Activated CD4-positive, alpha-beta T cell treated with anti-CD3 and anti-CD28 coated beads for 1 hour (primary cell): ENCODE results near the gene HARS1.
"Not testable (repeated sequence)": the region's sequence is repeated elsewhere in the genome, so short reads cannot be mapped to it uniquely, and the experiment has no call there.

Experiments used
- DNase-seq: peaks from one replicate; pipeline ENCODE4 v3.0.0-alpha.2; 2020

Gene HARS1, protein sequence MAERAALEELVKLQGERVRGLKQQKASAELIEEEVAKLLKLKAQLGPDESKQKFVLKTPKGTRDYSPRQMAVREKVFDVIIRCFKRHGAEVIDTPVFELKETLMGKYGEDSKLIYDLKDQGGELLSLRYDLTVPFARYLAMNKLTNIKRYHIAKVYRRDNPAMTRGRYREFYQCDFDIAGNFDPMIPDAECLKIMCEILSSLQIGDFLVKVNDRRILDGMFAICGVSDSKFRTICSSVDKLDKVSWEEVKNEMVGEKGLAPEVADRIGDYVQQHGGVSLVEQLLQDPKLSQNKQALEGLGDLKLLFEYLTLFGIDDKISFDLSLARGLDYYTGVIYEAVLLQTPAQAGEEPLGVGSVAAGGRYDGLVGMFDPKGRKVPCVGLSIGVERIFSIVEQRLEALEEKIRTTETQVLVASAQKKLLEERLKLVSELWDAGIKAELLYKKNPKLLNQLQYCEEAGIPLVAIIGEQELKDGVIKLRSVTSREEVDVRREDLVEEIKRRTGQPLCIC

GRCh38 chr5:140690941-140691924 lies at the start of gene HARS1, which contains the start of gene HARS2:
Gene HARS1 (minus strand): TSS chr5:140691370. CDS start chr5:140691304, 66 bp downstream.
Gene HARS2 (plus strand): TSS chr5:140691455. CDS start chr5:140691649, 194 bp downstream.
- peak; percentile 69 for DNase-seq

GRCh38 chr5:140737486-140737885 lies 46.3 kb upstream of the HARS1 start:
- no peak for DNase-seq

GRCh38 chr5:140734354-140734753 lies 43.2 kb upstream of the HARS1 start:
- DNase-seq: no peak

- DNase-seq: no peak
Observed at GRCh38 chr5:140733098-140733497, 41.9 kb upstream of the HARS1 start.

GRCh38 chr5:140725799-140726471 lies 34.8 kb upstream of the HARS1 start:
- peak; percentile 40 for DNase-seq

DNA sequence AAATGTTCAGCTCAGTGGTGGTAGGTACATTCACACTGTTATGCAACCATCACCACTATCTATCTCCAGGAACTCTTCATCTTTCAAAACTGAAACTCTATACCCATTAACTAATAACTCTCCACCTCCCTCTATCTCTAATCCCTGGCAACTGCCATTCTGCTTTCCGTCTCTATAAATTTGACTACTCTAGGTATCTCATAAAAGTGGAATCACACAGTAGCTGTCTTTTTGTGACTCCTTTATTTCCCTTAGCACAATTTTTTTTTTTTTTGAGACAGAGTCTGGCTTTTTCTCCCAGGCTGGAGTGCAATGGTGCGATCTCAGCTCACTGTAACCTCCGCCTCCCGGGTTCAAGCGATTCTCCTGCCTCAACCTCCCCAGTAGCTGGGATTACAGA lies 30.2 kb upstream of the HARS1 start:
- DNase-seq: not testable (repeated sequence)

DNA sequence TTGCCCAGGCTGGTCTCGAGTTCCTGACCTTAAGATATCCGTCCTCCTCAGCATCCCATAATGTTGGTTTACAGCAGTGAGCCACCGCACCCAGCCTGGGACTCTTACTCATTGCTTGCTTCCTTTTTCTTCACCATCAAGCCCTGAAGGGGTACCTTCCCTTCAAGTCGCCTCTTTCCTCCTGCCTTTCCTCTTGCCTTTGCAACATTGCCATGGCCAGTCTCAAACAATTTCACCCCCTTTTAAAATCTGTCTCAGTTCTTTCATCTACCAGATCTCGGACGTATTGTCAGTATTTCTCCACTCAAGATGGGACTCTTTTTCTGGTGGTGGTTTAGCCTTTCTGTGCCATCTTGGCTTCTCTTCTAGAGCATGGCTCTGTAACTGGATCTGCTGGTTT lies 29.6 kb upstream of the HARS1 start:
- not testable (repeated sequence) for DNase-seq

GRCh38 chr5:140718266-140718592 lies 27.1 kb upstream of the HARS1 start:
- DNase-seq: no peak

GRCh38 chr5:140716238-140716637 lies 25.1 kb upstream of the HARS1 start:
- DNase-seq: not testable (repeated sequence)

GRCh38 chr5:140713562-140714094 lies 22.5 kb upstream of the HARS1 start:
- no peak for DNase-seq

- no peak for DNase-seq
Observed at GRCh38 chr5:140711794-140712193, 20.6 kb upstream of the HARS1 start.

- DNase-seq: peak; percentile 86
Observed at GRCh38 chr5:140710899-140711552, 19.9 kb upstream of the HARS1 start.

- DNase-seq: not testable (repeated sequence)
Observed at GRCh38 chr5:140708787-140709186, 17.6 kb upstream of the HARS1 start.

DNA sequence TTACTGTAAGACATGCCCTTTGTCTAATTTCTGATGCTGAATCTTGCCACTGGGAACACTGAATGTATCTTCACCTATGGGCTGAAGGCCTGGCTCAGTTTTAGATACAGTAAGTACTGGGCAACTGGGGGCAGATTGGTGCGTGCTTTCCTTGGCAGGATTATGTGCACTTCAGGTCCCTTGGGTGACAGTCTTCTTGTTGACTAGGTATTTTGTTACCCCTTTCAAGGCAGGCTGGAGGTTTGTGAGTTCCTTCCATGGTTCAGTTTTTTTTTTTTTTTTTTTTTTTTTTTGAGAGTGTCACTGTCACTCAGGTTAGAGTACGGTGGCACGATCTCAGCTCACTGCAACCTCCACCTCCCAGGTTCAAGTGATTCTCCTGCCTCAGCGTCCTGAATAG lies 16.6 kb upstream of the HARS1 start:
- no peak for DNase-seq

DNA sequence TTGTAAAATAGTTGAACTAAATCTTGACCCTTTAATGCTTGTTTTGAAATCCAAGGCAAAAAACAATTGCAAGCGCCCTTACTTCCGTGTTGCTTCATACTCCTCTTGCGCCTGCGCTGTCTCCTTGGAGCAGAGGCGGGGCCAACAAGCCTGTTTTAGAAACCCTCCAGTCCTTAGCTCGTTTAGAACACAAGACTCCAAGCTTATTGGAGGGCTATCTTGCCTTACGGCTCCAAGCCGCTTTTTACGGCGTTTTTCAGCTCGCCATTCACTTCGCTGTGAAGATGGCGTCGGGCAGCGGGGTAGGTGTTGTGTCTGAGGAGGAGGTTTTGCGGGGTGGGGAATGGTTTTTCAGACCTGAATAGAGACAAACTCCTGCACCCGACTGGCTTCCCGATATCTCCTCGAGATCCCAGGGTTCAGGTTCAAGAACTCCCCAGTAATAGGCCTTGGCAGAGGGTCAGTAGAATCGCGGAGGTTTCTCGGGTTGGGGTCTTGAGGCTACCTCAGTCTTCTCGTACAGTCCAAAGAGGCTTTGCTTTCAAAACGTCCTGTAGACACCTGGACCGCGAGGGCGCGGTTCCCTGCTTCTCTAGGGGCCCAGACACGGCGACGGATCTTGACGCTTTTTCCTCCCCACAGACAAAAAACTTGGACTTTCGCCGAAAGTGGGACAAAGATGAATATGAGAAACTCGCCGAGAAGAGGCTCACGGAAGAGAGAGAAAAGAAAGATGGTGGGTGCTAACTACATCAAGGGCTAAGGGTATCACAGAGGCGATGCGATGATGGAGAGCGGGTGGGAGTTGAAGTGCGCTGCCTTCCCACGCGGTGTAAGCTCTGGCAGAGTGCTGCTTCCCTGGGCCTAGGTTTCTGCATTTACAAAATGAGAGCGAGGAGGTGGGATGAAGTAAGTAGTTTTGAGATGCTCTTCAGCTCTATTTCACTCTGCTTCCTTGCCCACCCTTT lies 9.3 kb upstream of the HARS1 start, which contains the start of gene ZMAT2:
Gene ZMAT2, plus strand, starts transcription at position 271 of the 968 bp plus-strand sequence. Its CDS starts 14 bp downstream, at position 285.
- peak; percentile 86 for DNase-seq

GRCh38 chr5:140696891-140697492 lies 5.8 kb upstream of the HARS1 start:
- DNase-seq: no peak

- DNase-seq: no peak
Observed at GRCh38 chr5:140694276-140694675, 3.1 kb upstream of the HARS1 start.

- DNase-seq: no peak
Observed at GRCh38 chr5:140690376-140690932, 716 bp downstream of the HARS1 start.

- DNase-seq: no peak
Observed at GRCh38 chr5:140678993-140679392, 12.2 kb downstream of the HARS1 start.

DNA sequence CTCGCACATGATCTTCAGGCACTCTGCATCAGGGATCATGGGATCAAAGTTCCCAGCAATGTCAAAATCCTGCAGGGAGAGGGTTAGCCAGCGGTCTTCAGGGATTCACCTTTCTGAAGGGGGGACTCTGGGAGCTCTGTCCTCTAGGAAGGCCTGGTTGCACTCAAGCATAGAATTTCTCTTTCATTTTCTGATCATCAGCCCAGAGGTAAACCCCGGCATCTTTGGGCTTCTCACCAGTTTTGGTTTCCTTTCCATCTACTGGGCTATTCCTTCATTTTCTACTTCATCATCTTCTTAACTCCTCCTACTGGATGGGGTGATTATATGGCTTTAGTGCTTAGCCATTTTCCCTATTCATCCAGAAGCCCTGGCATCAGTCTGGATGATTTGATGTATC lies 13.2 kb downstream of the HARS1 start:
- DNase-seq: no peak
